Heart left ventricle (tissue), 16 donors: ENCODE data around the gene ERC1. TPM values are rescaled to one million over a fixed set of nuclear protein-coding genes. Genes with fewer than 3 reads are reported as not detected.

Experiments
- ATAC-seq, 4 donors: fragments of 200-7000 bp; cut with Tn5 transposase; one replicate each; pipeline ENCODE4 v1.9.1; 2020 to 2022; ENCODE audit warnings: moderate library complexity in 4 of 4, mild to moderate bottlenecking in 3 of 4, moderate number of reproducible peaks in 1 of 4
- DNase-seq, 5 donors: peaks; one replicate each; pipeline ENCODE4 v3.0.0-alpha.2; 2020
- H3K27ac ChIP-seq, 12 donors: fragments of 200-600 bp; sonication (generic) in 4 of 12; one replicate each; pipeline versions ENCODE4 v1.5.0 to v1.8.0; 2016 to 2022; ENCODE audit warnings: mild to moderate bottlenecking in 2 of 12
- H3K27me3 ChIP-seq, 9 donors: fragments of 200-600 bp; sonication (generic) in 2 of 9; one replicate each; pipeline versions ENCODE4 v1.5.1 to v1.8.0; 2016 to 2022; ENCODE audit warnings: mild to moderate bottlenecking in 3 of 9
- H3K36me3 ChIP-seq, 9 donors: fragments of 200-600 bp; sonication (generic) in 2 of 9; one replicate each; pipeline versions ENCODE4 v1.5.0 to v1.8.0; 2018 to 2022; ENCODE audit warnings: mild to moderate bottlenecking in 2 of 9
- H3K4me1 ChIP-seq, 12 donors: fragments of 200-600 bp; sonication (generic) in 4 of 12; one replicate each; pipeline versions ENCODE4 v1.5.0 to v1.8.0; 2016 to 2022; ENCODE audit warnings: mild to moderate bottlenecking in 3 of 12
- H3K4me3 ChIP-seq, 12 donors: fragments of 200-600 bp; sonication (generic) in 4 of 12; one replicate each; pipeline versions ENCODE4 v1.5.0 to v1.8.0; 2017 to 2022; ENCODE audit warnings: mild to moderate bottlenecking in 9 of 12, moderate library complexity in 4 of 12
- H3K9me3 ChIP-seq, 12 donors: fragments of 200-600 bp; sonication (generic) in 4 of 12; one replicate each; pipeline versions ENCODE4 v1.5.0 to v1.8.0; 2016 to 2022; ENCODE audit warnings: mild to moderate bottlenecking in 1 of 12
- CTCF ChIP-seq, 12 donors: fragments of 200-600 bp; sonication (generic) in 4 of 12; IDR thresholded peaks; one replicate each; pipeline versions ENCODE4 v1.5.0 to v1.8.0; 2018 to 2022; ENCODE audit warnings: antibody characterized with exemption in 12 of 12, mild to moderate bottlenecking in 5 of 12
- POLR2A ChIP-seq, 2 donors: fragments of 450-650 bp; IDR thresholded peaks; one replicate each; pipeline ENCODE4 v1.6.1; 2017; ENCODE audit warnings: antibody characterized with exemption in 2 of 2, mild to moderate bottlenecking in 2 of 2, moderate library complexity in 2 of 2
- WGBS, 4 donors: extraction: QIAGEN DNeasy Blood & Tissue Kit in 2 of 4; methylation state at CpG; one replicate each; pipeline versions ENCODE4 v1.1.5 to v1.1.7; 2013 to 2018; 5-methylcytosine and 5-hydroxymethylcytosine counted together
- intact Hi-C, 10 donors: fragments of 100-400 bp; cut with DNase I; formaldehyde crosslinking; loops; one replicate each; pipeline versions ENCODE4 v1.11.1 to v1.14.2; 2022
- polyA plus RNA-seq, 2 donors: library from polyadenylated mRNA; stranded (reverse); fragments of 200-250 nt; gene quantifications; one replicate each; pipeline ENCODE4 v1.2.3, GENCODE V29; 2013
- total RNA-seq, 9 donors: library from RNA; depleted of rRNA in 2 of 9; stranded (reverse); fragments of >200 nt in 2 of 9; fragmentation: NEBNext Ultra II Directional in 3 of 9; extraction: Animal tissue kit (Norgen Biotek cat#: 25700) in 3 of 9; gene quantifications; one replicate each; pipeline versions ENCODE4 v1.1.0 to v1.2.4, GENCODE V29; 2016 to 2023
- donor health status: ischemic (EF 13 %, LVEDD 7.1; RV severe dilation, severe dysfunction).
- donor health status: healthy with polysubstance abuse.
- donor health status: DM: no; HTN: yes; CAD: no.
- donor health status: DM: no; HTN: no; CAD: no.
- donor health status: ischemic (EF 25% LVEDD 6.9; RV normal size, moderate dysfunction).
- donor health status: ischemic (EF 25% LVEDD 5.7; RV mildly dilated, moderate dysfunction).
- donor health status: healthy.
- donor health status: DM: yes; HTN: yes; CAD: no.
- donor health status: ischemic (EF 35%, LVEDD 5.7; RV mildly dilated, moderate dysfunction).
- donor health status: nonischemic (EF 11% LVEDD 7.7; RV severe dilation, severe dysfunction).
- donor health status: DM: yes; HTN: yes; CAD: no.
- donor health status: PGD.
- donor health status: ischemic (EF 29% LVEDD 5.4; RV normal size, mild dysfunction).
- donor health status: nonischemic (EF 23%, LVEDD 6.1; RV moderate dilation, normal function).

ERC1 gene
- total and polyA plus RNA-seq, 11 donors = 13.5 to 84.0 (median 47.9) TPM

DNA sequence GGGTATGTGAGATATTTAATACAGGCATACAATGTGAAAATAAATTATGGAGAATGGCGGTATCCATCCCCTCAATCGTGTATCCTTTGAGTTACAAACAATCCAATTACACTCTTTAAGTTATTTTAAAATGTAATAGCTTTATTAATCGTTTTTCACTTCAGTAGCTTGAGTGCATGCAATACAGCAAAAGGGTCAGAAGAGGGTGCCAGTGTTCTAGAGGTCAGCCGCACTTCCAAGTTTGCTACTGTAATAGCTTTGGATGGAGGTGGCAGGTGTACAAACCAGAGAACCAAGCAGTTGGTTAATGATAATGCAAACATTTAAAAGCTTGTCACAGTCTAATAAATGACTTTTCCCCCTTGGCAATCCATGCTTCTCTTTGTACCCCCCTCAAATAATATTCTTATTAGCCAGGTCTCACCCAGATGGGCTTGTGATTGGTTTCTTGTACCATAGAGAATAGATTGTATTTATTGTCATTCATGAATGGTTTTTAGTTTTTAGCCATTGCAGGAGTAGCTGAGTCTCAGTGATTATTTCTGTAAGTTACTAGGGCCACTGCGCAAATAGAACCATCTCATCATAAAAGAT lies 127.0 kb downstream of the ERC1 start:
- DNase-seq (peak; percentile 46 to 62 (median 55)), ATAC-seq (peak in 3 of 4 donors; percentile 61 to 73 (median 65))
- H3K36me3 ChIP-seq = peaks cover 0 to 19% (median under 1%) of the 10 kb centered on the region in 9 donors
- no peak overlapping the region for H3K4me3 ChIP-seq
- peak; percentile 89 to 97 (median 94) for TF ChIP-seq CTCF (IDR thresholded peaks at IDR 0.05)
- no peak for TF ChIP-seq POLR2A (IDR thresholded peaks at IDR 0.05)
- 22 to 26% (median 25%) methylated on average over 5 of the region's 5 CpGs for WGBS, 4 donors
- H3K9me3 ChIP-seq = no peaks in the 10 kb centered on the region
- intact Hi-C loops = loop anchor here (1.0 to 5.0 kb wide), 5 partner anchors 464 to 489 kb away; no protein-coding TSS in a partner anchor
- H3K27ac ChIP-seq = no peak overlapping the region
- no peaks in the 10 kb centered on the region for H3K27me3 ChIP-seq
- H3K4me1 ChIP-seq = no peaks in the 10 kb centered on the region

DNA sequence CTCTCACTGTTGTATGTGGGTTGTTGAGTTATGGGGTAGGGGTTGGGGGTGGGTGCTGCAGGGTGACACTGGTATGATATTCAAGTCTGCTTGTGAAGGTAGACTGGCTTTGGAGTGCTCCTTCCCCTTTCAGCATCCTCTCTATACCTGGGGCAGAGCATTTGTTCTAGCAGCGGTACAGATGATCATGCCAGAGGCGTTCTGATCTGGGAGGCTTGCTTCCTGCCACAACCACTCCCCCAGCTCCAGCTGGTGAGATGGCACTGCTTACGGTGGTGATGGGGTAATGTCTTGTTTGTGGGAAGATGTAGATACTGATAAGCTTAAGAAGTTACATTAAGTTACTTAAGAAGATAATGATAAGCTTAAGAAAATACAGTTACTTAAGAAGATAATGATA lies 131.8 kb downstream of the ERC1 start:
- 62 to 72% (median 66%) methylated on average over 3 of the region's 3 CpGs for WGBS, 4 donors
- DNase-seq (no peak), ATAC-seq (peak in 1 of 4 donors; percentile 28)
- Histone ChIP-seq H3K27me3 (no peaks in the 10 kb centered on the region), H3K9me3 (no peaks in the 10 kb centered on the region), H3K27ac (no peak overlapping the region), H3K4me3 (no peak overlapping the region), H3K4me1 (no peaks in the 10 kb centered on the region), H3K36me3 (peaks cover 0 to 3% (median 0%) of the 10 kb centered on the region in 9 donors)
- intact Hi-C loops = no loop called here
- no peak for TF ChIP-seq POLR2A (IDR thresholded peaks at IDR 0.05)
- no peak for TF ChIP-seq CTCF (IDR thresholded peaks at IDR 0.05)

DNA sequence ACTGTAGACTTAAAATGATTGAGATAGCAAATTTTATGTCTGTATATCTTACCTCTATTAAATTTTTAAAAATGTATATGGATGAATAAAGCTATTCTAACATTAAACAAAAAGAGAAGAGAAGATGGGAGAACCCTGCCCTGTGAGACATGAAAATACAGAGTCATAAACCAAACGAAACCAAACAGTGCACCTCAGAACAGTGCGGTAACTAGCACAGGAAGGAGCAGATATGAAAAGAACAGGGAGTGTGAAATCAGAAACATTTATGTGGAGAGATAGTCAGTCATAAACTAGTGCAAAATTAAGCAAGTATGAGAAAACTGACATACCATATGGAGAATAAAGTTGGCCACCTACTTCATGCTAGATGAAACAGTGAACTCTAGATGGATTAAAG lies 135.1 kb downstream of the ERC1 start:
- no peak for ATAC-seq
- H3K27me3 ChIP-seq = no peaks in the 10 kb centered on the region
- DNase-seq = no peak
- TF ChIP-seq CTCF (IDR thresholded peaks at IDR 0.05) = no peak
- TF ChIP-seq POLR2A (IDR thresholded peaks at IDR 0.05) = no peak
- intact Hi-C loops = no loop called here
- WGBS, 4 donors = 93 to 98% (median 94%) methylated on average over 2 of the region's 2 CpGs
- no peak overlapping the region for H3K27ac ChIP-seq
- H3K9me3 ChIP-seq = no peaks in the 10 kb centered on the region
- H3K36me3 ChIP-seq = no peaks in the 10 kb centered on the region
- no peak overlapping the region for H3K4me3 ChIP-seq
- peaks cover 0 to 5% (median 0%) of the 10 kb centered on the region in 12 donors for H3K4me1 ChIP-seq

DNA sequence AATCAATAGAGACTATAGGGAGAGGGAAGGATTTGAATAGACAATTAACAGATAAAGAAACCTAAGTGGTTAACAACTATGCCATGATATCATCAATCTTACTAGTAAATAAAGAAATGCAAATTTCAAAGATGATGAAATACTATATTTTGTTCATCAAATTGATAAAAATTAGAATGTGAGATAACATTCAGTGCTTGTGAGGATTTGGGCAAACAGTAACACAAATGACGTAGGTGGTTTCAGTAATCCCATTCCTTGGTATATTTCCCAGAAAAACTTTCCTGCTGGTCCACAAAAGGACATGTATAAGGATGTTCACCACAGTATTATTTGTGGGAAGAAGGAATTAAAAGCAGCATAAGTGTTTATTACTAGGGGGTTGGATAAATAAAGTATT lies 136.0 kb downstream of the ERC1 start:
- Histone ChIP-seq H3K9me3 (no peaks in the 10 kb centered on the region), H3K4me3 (no peak overlapping the region), H3K4me1 (peaks cover 0 to 5% (median 0%) of the 10 kb centered on the region in 12 donors), H3K36me3 (no peaks in the 10 kb centered on the region), H3K27ac (no peak overlapping the region), H3K27me3 (no peaks in the 10 kb centered on the region)
- WGBS, 4 donors = 96 to 100% (median 96%) methylated on average over 1 of the region's 1 CpG
- TF ChIP-seq POLR2A (IDR thresholded peaks at IDR 0.05) (no peak), CTCF (IDR thresholded peaks at IDR 0.05) (no peak)
- ATAC-seq = no peak
- intact Hi-C loops = no loop called here
- DNase-seq = no peak
